Measurements from ENCODE around the gene NAV2.

DNA sequence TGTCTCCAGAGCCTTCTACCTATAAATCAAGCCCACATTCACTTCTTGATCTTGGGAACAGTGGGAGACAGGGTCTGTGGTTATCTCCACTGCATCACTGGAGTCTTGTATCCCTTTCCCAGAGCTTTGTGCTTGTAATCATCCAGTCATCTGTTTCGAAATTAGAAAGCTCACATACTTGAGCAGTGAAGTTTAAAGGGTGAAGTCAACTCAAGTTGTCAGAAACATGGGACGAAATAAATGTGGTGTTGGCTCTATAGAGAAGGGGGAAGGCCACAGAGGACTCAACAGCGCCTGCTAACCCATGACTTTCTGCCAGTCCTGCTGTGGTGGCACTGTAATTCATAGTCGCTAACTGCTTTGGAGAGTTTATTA is 250.2 kb downstream of the NAV2 start:
- no peak for TF ChIP-seq PPARA (CRISPR knock-in tag; IDR thresholded peaks at IDR 0.05; ENCODE audit: borderline replicate concordance)
- TF ChIP-seq ZNF565 (CRISPR knock-in tag; conservative IDR thresholded peaks at IDR 0.05; ENCODE audit: low read depth): no peak
- no peak for TF ChIP-seq RARB (CRISPR knock-in tag; IDR thresholded peaks at IDR 0.05)

All from SK-N-SH treated with all-trans-retinoic acid at 6 μM for 48 hours (cell line).